GM21825 (cell line): ENCODE data around the gene HEPN1.
"Not testable (repeated sequence)": the region's sequence is repeated elsewhere in the genome, so short reads cannot be mapped to it uniquely, and the experiment has no call there.

Experiments
- ATAC-seq: cut with Tn5 transposase; IDR thresholded peaks from one replicate; pipeline ENCODE4 v1.9.1; 2021; ENCODE audit warnings: mild to moderate bottlenecking, moderate library complexity; ENCODE audit not compliant: unreplicated experiment

The HEPN1 gene

GRCh38 chr11:124938970-124939369 lies 19.9 kb downstream of the HEPN1 start:
- ATAC-seq, result no peak

DNA sequence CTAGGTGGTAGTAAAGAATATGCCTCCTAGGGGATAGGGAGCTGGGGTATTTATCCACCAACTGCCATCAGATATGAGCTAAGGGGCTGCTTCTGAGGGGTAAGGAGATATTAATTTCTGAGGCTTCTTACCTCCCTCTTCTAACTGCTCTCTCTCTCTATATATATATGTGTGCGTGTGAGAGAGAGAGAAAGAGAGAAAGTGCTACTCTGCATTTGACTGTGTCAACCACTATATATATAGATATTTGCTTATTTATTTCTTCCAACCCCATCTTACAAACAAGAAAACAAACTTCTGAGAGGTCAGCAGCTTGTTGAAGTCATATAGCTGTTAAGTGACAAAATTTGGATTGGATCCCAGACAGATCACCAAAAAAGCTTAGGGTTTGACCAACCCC lies 22.7 kb downstream of the HEPN1 start:
- no peak for ATAC-seq

GRCh38 chr11:124942466-124943253 lies 23.6 kb downstream of the HEPN1 start:
- no peak for ATAC-seq

DNA sequence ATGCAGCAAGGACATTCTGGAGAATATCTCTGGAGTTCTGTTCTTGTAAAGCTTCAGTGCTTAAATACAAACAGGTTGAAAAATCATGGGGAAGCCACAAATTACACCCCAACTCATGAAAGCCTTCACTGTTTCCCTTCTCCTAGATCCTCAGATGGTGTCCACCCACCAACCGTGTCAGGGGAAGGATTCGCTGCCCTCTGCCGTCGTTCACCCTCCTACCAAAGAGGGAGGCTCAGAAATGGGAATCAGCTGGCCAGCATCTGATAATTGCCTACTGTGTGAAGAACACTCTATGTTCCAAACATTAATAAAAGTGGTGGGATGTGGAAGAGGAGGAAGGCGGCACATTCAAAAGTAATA lies 24.2 kb downstream of the HEPN1 start:
- ATAC-seq, result no peak

DNA sequence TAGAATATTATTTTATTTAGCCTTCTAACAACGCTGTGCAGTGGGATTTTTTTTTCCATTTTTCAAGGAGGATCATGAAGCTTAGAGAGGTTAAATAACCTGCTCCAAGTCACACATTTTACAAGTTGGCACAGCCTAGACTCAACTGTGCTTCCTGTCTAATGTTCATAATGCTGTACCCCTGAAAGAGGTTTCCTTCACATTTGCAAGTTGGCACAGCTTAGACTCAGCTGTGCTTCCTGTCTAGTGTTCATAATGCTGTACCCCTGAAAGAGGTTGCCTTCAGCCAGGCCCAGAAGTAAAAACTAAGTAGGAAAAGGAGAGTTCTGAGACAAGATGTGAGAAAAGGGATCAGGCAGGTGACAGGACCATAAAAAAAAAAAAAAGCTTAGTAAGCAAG lies 24.7 kb downstream of the HEPN1 start:
- no peak for ATAC-seq

DNA sequence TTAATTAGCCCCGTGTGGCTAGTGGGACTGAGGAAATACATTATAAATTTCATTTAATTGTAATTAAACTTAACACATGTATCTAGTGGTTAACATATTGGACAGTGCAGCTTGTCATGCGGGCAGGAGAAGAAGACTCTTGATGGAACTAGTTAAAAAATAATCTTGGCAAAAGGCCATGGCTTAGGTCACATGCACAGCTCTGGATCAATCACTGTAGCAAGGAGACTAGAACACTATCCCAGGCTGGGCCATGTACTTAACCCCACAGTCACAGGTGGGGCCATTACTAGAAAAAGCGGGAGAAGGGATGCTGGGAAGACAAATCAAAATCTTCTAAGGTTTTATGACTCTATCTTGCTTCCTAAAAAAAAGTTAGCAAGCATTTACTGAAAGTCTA lies 25.5 kb downstream of the HEPN1 start:
- no peak for ATAC-seq

- ATAC-seq, result no peak
These were observed 26.8 kb downstream of the HEPN1 start for GRCh38 chr11:124945826-124946225.

- ATAC-seq, result no peak
These were observed 27.7 kb downstream of the HEPN1 start for GRCh38 chr11:124946735-124947141.

GRCh38 chr11:124950601-124951330 lies 31.7 kb downstream of the HEPN1 start:
- no peak for ATAC-seq

GRCh38 chr11:124951341-124951740 lies 32.3 kb downstream of the HEPN1 start:
- ATAC-seq, result no peak

- ATAC-seq, result peak; percentile 99
These were observed 34.9 kb downstream of the HEPN1 start, which contains the start of gene CCDC15 for GRCh38 chr11:124953753-124954589. Gene CCDC15 (plus strand): TSS chr11:124954202. CDS start chr11:124954733, 531 bp downstream.

DNA sequence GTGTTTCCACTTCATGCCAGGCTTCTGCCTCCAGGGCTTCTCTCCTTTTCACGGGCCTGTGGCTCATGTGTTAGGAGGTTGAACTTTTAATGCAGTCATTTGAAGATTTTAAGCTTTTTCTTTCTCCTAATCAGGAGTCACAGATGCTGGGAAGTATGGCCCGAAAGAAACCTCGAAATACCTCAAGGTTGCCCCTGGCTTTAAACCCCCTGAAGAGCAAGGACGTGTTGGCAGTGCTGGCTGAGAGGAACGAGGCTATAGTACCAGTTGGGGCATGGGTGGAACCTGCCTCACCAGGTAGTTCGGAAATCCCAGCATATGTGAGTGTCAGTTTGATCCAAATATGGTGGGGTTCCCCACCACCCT lies 35.5 kb downstream of the HEPN1 start:
- no peak for ATAC-seq

DNA sequence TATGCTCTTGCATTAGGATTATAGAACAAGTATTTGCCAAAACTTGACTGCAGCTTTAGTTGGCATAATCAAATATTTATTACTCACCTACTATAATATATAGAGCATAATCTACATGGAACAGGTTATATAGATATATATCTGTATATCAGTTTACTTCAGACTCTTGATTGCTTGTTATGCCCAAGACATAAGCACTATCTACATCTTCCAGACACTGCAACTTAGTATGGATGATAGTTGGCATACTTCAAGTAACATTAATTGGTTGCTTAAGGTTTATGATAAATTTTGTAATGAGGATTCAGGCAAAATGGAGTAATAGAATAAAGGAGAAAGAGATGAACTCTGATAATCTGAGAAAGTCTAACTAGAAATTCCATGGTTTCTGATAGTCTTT lies 36.0 kb downstream of the HEPN1 start:
- ATAC-seq, result no peak

GRCh38 chr11:124961972-124962609 lies 43.0 kb downstream of the HEPN1 start:
- ATAC-seq, result peak; percentile 82

- not testable (repeated sequence) for ATAC-seq
These were observed 49.1 kb downstream of the HEPN1 start for GRCh38 chr11:124968197-124968596.
